Fibroblast of skin of left biceps (primary cell): Measurements from ENCODE around the gene KCTD11.

Experiments used
- DNase-seq, 2 experiments: peaks; one replicate each; pipeline ENCODE4 v3.0.0-alpha.2; 2013; ENCODE audit warnings: low read depth in 2 of 2

KCTD11 gene

DNA sequence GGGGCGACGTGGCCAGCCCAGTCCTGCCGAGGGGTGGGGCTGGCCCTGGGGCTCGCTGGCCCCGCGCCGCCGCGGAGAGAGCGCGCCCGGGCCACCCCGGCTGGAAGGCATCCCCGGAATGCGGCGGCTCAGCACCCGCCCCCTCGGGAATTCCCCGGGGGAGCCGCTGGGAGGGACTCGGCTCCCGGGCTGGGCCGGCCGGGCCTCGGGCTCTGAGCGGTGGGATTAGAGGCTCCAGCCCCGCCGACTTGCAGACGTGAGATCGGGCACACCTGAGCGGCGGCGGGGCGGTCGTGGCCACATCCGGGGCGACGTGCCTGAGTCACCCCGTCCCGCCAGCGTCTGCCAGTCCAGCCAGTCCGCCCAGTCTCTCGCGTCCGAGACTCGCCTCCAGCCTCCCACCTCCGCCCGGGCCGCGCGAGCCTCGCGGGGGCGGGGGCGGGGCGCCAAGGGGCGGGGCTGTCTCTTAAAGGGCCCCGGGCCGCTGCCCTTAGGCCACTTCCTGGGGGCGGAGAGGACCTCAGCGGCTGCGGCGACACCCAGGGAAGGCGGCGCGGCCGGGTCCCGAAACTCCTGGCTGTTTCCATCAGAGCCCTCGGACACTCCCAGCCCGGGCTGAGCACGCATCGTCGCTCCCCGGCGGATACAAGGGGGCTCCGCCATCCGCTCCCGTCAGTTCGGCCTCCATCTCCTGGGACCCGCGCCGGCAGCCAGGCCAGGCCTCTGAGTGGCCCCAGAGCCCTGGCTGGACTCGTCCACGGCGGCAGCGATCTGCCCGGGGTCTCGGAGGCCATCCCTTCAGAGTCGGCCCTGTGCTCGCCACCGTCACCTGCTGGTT, at the start of gene KCTD11:
Gene KCTD11, plus strand, starts transcription at position 498 of the 838 bp plus-strand sequence.
- peak; percentile 84 to 89 for DNase-seq

DNA sequence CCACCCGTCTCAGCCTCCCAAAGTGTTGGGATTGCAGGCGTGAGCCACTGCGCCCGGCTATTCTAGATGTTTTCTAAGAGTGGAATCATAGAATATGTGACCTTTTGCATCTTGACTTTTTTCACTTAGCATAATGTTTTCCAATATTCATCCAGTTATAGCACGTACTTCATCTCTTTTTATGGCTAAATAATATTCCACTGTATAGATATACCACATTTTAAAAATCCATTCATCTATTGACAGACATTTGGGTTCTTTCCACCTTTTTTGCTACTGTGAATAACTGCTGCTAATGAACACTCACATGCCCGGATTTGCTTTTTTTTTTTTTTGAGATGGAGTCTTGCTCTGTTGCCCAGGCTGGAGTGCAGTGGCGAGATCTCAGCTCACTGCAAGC, 47.8 kb upstream of the KCTD11 start:
- no peak for DNase-seq

DNA sequence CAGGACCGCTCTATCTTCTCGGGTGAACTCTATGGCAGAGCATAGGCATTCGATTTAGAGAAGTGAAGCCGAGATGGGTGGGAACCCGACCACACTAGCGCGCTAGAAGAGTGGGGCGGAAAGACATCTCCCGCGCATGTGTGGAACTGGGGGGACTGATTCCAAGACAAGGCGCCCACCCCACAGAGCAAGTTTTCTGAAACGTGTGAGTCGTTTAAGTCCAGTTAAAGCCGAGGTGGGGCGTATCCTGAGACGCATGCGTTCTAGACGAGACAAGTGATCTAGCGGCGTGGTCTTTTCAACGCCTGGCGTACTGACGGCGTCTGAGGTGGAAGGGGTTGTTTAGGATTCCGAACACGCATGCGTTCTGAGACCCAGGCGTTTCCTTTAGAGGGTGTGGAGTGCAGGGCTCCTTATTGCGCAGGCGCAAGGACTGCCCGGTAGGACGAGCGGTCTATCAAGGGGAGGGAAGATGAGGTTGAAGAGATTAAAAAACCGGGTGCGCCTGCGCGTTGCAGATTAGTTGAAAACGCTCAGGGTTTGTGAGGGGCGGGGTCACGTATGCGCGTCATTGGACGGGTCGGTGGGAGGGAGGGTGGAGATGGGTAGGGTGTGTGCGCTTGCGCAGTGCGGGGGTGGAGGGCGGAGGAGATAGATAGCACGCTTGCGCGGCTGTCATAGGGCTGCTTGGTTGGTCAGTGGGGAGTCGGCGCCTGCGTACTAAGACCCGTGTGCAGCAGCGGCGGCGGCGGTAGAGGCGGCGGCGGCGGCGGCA, 44.9 kb upstream of the KCTD11 start, which contains the start of gene EIF5A:
Gene EIF5A, plus strand, starts transcription at position 718 of the 775 bp plus-strand sequence. CDS start 2,008 bp downstream, outside the sequence.
- peak; percentile 100 for DNase-seq

DNA sequence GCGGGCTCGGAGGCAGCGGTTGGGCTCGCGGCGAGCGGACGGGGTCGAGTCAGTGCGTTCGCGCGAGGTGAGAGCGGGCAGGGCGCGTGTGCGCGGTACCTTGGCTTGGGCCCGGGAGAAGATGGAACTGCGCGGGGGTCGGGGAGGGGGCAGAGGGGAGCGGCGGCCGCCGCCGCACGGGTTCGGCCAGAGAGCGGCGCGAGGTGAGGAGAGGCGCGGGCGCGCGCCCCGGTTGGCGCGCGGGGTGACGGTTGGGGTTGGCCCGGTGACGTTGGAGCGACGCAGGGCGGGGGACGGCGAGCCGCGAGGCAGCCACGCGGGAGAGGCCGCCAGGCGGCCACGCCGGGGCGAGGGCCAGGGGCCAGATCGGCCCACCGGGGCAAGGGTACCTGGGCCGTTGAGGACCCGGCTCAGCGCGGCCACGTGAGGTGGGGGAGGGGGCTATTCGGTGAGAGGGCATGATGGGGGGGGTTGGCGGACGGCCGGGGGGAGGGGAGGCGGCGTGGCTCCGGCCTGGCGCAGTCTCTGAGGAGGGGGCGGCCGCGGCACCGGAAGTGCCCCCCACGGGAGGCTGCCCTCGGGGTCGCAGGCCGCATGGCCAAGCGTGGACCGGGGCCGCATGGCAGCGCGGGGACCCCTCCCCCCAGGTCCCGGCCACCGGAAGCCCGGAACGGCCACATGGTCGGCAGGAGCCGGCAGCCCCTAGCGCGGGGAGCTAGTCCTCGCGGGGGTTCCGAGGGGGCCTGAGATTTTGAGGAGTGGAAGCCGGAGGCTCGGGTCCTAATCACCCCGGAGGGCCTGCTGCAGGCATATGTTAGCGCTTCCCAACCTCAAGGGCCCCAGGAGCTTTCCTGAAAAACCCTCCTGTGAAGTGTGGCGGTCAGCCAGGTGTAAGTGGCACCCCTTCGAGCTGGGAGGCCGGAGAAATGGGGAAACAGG, 44.0 kb upstream of the KCTD11 start:
- DNase-seq, result no peak

DNA sequence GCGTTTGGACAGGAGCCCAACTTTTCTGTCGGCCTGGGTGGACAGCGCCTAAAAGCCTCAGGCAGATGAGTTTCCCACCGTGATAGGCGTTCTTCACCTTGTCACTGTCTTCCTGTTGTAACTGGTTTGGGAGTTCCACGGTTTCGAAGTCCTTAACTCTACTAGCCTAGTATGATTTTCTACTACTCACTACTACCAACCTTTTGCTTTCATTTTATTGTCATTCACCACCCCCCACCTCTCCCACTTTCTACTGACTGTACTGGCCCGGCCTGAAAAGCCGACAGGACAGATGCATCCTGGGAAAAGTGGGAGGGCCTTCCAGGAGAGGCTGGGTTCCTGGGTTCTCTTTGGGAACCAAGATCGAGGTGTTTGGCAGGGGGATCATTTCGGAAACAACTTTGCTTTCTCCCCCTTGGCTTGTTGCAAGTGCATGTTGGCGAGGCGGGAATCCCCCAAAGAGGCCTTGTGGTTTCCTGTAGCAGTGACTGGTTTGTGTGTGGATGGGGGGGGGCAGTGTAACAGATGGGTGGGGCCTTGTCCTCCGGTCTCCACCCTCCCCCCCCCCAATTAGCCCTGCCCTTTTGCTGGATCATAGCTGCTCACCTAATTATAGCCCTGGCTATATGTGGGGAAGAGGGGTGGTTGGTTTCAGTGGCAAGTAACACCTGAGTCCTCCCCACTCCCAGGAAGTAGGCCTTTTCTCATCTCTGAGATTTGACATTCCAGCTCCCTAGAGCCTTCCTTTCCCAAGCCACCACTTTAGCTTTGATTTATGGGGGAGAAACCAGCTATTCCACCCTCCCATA, 43.1 kb upstream of the KCTD11 start:
- DNase-seq, result peak; percentile 36 to 44

DNA sequence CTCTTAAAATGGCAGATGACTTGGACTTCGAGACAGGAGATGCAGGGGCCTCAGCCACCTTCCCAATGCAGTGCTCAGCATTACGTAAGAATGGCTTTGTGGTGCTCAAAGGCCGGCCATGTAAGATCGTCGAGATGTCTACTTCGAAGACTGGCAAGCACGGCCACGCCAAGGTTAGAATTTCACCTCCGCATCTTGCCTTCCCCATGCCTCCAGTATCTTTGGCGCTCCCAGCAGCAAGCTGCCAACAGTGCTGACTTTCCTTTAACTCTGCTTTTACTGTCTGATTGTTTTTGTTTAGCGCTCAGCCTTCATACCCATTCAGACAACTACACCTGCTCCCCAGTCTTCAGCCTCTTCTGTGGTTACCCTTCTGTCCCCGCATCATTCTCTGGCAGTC, 42.3 kb upstream of the KCTD11 start:
- DNase-seq, result no peak

DNA sequence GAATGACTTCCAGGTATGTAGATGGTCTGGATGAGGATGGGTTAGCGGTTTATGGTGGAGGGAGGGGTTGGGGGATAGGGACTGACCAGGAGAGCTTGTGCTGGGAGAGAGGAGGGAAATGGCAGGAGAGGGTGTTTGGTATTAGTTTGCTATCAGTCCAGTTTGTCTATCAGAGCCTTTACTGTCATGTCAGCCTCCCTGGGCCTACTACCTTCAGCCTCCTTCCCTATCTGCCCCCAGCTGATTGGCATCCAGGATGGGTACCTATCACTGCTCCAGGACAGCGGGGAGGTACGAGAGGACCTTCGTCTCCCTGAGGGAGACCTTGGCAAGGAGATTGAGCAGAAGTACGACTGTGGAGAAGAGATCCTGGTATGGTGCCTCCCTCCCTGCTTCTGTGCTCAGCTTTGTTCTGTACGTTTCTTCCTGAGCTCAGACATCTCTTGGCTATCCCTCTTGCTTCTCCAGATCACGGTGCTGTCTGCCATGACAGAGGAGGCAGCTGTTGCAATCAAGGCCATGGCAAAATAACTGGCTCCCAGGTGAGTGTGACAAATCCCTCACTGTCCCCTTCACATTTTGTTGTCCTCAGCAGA, 40.8 kb upstream of the KCTD11 start:
- no peak for DNase-seq

DNA sequence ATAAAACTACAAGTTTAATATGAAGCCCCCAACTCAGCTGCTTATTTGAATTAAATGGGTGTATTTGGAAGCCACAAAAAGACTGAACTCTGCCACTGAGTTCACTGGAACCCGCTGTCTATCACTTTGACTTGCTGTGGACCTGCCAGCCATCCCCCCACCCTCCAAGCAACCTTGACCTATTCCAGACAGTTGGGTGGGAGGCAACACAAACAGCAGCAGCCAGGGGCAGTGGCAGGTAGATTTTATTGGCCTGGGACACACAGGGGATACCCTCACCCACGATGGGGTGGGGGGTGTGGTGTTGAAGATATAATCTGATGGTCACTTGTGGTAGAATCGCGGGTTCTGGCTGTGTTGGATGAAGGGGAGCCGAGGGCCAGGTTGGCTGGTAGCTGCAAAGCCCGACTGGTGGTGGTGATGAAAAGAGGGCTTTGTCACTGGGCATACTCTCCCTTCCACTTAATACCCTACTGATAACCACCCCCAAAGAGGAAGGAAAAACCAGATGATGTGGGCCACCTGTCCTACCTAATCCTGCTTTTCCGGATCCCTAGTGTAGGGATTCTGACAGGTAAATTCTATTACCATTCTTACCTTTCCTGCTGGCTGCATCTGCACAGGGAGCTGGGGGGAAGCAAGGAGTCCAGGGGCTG, 39.4 kb upstream of the KCTD11 start:
- DNase-seq, result no peak

DNA sequence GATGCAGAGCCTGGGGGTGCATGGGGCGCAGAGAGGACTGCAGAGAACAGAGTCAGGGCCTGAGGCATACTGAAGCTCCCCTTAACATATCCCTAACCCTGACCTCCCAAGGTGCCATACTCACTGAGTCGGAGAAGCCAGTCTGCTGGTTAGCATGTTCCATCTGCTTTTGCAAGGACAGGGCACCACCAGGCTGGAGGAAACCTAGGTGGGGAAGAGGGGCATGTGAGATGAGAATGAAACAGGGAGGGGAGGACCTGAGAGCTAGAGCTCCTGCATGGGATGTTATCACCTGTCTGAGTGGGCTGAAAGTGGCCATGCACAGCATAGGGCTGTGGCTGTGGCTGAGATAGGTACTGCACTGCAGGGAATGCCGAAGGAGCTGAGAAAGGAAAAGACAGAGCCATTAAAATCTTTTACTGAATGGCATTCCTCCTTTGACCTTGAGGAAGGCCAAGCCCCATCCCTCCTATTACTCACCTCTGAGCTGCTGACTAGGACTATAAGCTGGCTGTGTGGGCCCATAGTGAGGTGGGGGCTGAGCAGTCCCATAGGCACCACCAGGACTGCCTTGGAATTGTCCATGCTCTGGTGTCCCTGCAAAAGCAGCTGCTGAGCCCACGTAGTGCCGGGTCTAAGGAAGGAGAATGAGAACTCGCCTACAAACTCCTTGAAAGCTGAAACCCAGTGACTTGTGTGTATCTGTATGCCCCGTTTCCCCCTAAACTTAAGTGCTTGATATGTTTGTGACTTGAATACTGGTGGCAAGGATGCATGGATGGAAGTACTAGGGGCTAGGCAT, 38.7 kb upstream of the KCTD11 start:
- no peak for DNase-seq

DNA sequence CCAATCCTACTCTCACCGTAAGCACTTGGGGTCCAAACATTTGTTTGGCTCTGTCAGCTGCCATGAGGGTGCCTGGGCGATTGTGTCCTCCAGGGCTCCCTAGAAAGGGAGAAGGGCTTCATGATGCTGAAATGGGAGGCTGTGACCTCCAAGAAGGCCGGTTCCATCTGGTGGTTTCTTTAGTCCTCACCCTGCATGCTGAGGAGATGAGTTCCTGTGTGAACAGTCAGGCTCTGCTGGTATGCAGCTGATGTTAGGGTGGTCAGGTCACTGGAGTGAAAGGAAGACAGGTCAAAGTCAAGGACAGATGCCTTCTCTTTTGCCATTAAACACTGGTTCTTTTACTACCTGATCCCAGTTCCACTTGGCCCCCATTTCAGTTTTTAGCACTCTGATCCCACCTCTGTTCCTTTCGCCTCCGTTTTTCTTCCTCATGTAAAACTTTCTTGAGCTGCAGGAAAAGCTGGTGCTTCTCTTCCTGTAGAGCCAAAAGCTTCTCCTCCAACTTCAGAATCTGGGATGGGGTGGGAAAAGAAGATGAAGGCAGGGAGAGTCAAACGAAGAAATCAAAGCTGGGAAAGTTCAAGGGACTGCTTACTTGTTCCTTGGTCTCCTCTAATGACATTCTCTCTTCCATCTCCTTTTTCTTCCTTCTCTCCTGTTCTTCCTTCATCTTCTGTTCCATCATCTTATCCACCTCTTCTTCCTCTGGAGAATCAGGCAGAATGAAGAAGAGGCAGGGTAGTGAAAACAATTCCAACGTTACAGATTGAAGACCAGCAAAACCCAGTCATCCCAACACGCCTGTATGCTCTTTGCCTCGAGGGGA, 37.9 kb upstream of the KCTD11 start:
- DNase-seq, result no peak

DNA sequence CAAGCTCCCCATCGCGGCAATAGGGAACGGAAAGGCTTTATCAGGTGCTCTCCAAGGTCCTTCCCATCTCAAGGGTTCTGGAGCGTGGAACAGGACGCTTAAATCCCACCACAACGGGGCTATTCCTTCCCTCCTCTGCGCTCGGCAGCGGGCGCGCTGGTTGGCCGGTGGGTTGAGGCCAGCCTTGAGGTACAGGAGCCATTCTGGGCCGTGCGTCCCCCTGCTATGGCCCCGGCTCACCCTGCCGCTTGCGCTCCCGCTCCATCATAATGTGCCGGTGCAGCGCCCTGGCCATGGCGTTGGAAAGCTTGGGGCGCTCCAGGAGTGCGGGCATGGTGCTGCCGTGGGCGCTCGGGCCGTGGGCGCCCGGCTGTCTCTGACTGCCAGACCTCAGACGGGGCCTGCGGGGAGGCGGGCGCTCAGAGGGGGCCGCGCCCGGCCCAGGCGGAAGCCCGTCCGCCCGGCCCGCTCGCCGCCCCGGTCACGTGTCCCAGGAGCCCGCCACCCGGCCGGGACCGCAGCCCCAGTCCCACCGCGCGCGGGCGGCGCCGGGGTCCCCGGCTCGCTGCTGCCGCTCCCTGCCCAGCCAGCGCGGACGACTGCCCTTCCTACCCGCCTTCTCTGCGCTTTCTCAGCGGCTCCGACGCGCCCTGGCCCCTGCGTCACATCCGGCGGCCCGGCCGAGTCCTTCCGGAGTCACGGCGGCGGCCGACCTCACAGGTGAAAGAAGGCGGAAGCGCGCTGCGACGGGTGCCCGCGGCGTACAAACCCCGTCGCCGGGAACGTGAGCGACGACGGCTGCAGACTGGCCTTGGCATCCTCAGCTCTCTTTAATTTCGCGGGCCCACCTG, 37.0 kb upstream of the KCTD11 start, which contains the start of gene GPS2:
Gene GPS2, minus strand, starts transcription at position 642 of the 851 bp plus-strand sequence. Its CDS starts 308 bp downstream, at position 334.
- peak; percentile 28 to 36 for DNase-seq

DNA sequence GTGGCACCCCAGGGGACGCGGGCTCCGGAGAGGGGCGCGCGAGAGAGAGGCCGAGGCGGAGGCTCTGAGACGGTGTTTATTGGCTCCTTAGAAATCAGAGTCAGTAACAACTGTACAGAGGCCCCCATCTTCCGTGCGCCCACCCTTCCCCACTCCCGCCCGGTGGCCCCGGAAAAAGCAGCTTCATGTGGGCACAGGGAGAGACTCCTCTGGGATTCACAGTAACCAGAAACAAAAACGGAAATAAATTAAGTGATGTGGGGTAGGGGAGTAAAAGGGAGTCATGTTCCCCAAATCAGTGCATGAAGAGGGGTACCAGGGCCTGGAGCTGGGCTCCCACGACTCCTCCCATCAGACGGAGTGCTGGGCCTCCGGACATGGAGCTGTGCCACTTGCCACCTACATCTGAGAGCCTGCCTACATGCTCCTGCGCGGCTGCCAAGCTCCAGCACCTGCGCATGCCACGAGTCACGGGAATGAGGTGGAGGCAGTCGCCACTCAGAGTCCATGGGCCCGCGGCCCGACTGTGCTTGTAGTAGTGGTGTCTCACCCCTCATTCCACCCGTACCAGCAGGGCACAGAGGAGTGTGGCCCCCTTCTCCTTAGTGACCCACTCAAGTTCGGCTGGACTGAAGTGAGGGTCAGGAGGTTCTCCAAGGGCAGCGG, 36.3 kb upstream of the KCTD11 start:
- DNase-seq, result no peak

DNA sequence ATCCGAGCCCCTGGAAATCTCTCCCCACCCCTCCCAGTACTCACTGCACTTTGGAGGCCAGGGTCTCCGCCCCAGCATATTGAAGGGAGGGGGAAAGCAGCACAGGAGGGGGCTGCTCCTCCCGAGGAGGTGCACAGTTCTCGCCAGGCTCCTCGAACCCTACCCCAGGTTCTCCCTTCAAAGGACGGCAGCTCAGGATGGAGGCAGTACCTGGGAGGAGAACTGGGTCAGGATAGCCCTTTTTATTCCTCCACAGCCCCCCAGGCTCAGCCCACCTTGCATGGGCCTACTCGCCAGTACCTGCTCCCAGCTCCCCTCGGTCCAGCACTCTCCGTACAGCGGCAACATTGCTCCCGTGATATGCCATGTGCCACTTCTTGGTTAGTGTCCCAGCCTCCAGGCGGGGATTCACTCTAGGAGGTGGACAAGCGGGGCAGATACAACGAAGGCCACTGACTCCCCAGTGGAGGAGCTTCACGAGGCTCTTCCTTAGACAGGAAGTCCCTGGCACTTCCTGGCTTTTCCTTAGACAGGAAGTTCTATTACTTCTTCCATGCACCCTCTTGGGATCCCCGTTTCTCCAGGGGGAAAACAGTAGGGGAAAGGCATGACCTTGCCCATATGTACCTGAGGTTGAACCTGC, 34.7 kb upstream of the KCTD11 start:
- no peak for DNase-seq

DNA sequence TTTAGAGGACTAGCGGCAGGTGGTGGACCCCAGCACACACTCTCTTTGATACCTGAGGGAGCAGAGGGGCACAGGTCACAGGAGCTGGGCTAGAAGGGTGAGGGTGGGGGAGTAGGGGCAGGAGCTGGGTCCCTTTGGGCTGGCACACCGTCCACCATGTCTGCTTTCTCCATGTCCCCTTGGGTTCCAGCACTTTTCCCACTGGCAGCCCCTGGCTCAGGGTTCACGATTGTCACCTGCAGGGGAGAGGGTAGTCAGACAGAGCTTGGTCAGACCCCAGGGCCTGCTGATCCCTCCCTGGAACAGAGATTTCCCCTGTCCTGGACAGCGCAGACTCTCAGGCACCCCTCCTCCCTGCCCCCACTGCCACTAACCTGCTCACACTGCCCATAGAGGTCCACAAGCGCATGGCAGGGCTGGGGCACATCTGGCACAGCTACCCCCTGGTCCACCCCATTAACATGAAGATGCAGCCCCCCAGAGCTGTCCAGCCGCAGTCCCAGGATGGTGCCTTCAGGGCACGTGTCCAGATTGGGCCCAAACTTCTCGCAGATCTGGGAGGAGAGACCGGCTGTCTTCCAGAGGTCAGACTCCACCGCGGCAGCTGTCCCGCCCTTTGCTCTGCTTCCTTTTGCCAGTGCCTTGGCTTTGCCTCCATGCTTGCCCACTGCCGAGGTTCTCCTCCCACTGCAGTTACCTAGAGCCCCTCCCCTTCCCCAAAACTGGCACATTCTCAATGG, 33.7 kb upstream of the KCTD11 start:
- DNase-seq, result no peak

DNA sequence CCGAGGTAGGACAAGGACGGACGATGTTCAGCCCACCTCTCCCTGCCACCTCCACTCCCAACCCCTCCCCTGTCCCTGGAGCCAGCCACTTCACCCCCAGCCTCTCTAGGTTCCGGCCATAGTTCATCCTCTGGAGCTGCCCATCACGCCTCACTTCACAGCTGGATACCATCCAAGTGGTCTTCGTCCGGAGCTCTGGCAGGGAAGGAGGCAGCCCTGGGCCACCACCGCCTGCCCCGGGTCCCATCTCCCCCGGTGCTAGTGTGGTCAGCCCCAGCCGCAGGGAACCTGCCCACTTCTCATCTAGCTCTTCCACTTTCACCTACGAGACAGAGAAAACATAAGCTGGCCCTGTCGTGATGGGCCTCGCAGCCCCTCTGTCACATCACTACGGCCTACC, 30.5 kb upstream of the KCTD11 start:
- no peak for DNase-seq
